CD4-positive, CD25-positive, alpha-beta regulatory T cell (primary cell): ENCODE data around the gene LRRN1. TPM values are rescaled to one million over a fixed set of nuclear protein-coding genes. Genes with fewer than 3 reads are reported as not detected.

Experiments used
- ATAC-seq, 2 donors: fragments of 150-1000 bp; cut with Tn5 transposase; one replicate each; pipeline ENCODE4 v1.10.0; 2021; ENCODE audit warnings: low read depth in 2 of 2, moderate number of reproducible peaks in 2 of 2, moderate library complexity in 1 of 2
- DNase-seq, 3 donors: peaks; one replicate each; pipeline versions ENCODE4 v3.0.0 to v3.0.0-alpha.2; 2012 to 2022; ENCODE audit warnings: mixed read lengths in 1 of 3
- H3K27ac ChIP-seq: one replicate; pipeline ENCODE4 v1.7.0; 2013; ENCODE audit warnings: mild to moderate bottlenecking, low read length; ENCODE audit not compliant: insufficient read depth, poor library complexity, severe bottlenecking
- H3K27me3 ChIP-seq: one replicate; pipeline ENCODE4 v1.7.0; 2013; ENCODE audit warnings: low read length; ENCODE audit not compliant: control insufficient read depth, insufficient read depth
- H3K36me3 ChIP-seq: one replicate; pipeline ENCODE4 v1.7.0; 2013; ENCODE audit warnings: mild to moderate bottlenecking, low read length, moderate library complexity; ENCODE audit not compliant: control insufficient read depth, insufficient read depth
- H3K4me1 ChIP-seq: 2 replicates; pipeline ENCODE4 v1.7.0; 2013; ENCODE audit warnings: mild to moderate bottlenecking, low read length; ENCODE audit not compliant: insufficient read depth, control insufficient read depth, poor library complexity, severe bottlenecking
- H3K4me3 ChIP-seq: one replicate; pipeline ENCODE4 v1.7.0; 2013; ENCODE audit warnings: low read depth, mild to moderate bottlenecking, low read length, moderate library complexity
- H3K9me3 ChIP-seq, 2 experiments: 1 replicate in 1 of 2; 2 replicates in 1 of 2; pipeline ENCODE4 v1.7.0; 2013; ENCODE audit warnings: low read length in 2 of 2, mild to moderate bottlenecking in 1 of 2, moderate library complexity in 1 of 2; ENCODE audit not compliant: control insufficient read depth in 2 of 2
- H3K27ac Mint-ChIP-seq, 3 donors: one replicate each; pipeline ENCODE4 v1.8.0; 2020 to 2022; ENCODE audit warnings: mild to moderate bottlenecking in 3 of 3, mixed read lengths in 3 of 3, moderate library complexity in 2 of 3
- H3K27me3 Mint-ChIP-seq: one replicate; pipeline ENCODE4 v1.8.0; 2022; ENCODE audit warnings: mild to moderate bottlenecking, mixed read lengths
- H3K36me3 Mint-ChIP-seq: one replicate; pipeline ENCODE4 v1.8.0; 2020; ENCODE audit warnings: mixed read lengths
- H3K4me1 Mint-ChIP-seq, 4 donors: one replicate each; pipeline ENCODE4 v1.8.0; 2020 to 2022; ENCODE audit warnings: mixed read lengths in 4 of 4, mild to moderate bottlenecking in 1 of 4
- H3K4me3 Mint-ChIP-seq, 4 donors: one replicate each; pipeline ENCODE4 v1.8.0; 2020 to 2022; ENCODE audit warnings: mild to moderate bottlenecking in 4 of 4, mixed read lengths in 4 of 4, moderate library complexity in 3 of 4
- H3K9me3 Mint-ChIP-seq, 7 donors: one replicate each; pipeline ENCODE4 v1.8.0; 2020 to 2022; ENCODE audit warnings: mixed read lengths in 7 of 7, mild to moderate bottlenecking in 3 of 7, moderate library complexity in 2 of 7
- polyA plus RNA-seq, 4 donors: library from polyadenylated mRNA; unstranded; fragments of 300-500 nt; fragmentation: Illumina TruSeq; gene quantifications; one replicate each; pipeline ENCODE4 v1.2.3, GENCODE V29; 2021
- total RNA-seq: library from RNA; stranded (reverse); gene quantifications from one replicate; pipeline ENCODE4 v1.2.3, GENCODE V29; 2022

LRRN1 gene
- total and polyA plus RNA-seq, 5 donors from 2014 or later = 0.23 to 0.44 (median 0.25) TPM; not detected in 2

DNA sequence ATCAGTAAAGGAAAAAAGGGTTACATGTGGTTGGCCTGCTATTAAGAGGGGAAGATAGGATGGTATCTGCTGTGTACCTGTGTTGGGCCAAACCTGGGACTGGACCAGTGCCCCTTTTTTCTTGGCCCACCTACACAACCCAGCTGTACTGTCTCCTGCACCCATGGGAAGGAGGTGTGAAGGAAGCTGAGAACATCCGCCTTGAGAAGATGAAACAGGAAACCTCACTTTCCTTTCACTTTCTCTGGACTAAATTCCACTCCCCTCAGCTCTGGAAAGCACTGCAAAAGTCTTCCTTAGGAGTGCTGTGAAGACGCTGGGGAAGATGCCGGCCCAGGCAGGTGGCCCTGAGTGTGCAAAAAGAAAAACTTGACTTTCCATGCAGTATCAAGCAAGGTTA lies 37.6 kb downstream of the LRRN1 start:
- no peak overlapping the region for H3K27ac Mint-ChIP-seq
- Histone ChIP-seq H3K27me3 (no peaks in the 10 kb centered on the region), H3K4me1 (no peaks in the 10 kb centered on the region), H3K9me3 (peaks cover 0 to 5% of the 10 kb centered on the region in 2 experiments), H3K4me3 (no peak overlapping the region), H3K36me3 (no peaks in the 10 kb centered on the region), H3K27ac (no peak overlapping the region)
- no peak overlapping the region for H3K4me3 Mint-ChIP-seq
- H3K4me1 Mint-ChIP-seq = no peaks in the 10 kb centered on the region
- no peaks in the 10 kb centered on the region for H3K27me3 Mint-ChIP-seq
- ATAC-seq = no peak
- H3K36me3 Mint-ChIP-seq = peaks cover 8% of the 10 kb centered on the region
- H3K9me3 Mint-ChIP-seq = peaks cover 5 to 23% (median 10%) of the 10 kb centered on the region in 7 donors
- no peak for DNase-seq

DNA sequence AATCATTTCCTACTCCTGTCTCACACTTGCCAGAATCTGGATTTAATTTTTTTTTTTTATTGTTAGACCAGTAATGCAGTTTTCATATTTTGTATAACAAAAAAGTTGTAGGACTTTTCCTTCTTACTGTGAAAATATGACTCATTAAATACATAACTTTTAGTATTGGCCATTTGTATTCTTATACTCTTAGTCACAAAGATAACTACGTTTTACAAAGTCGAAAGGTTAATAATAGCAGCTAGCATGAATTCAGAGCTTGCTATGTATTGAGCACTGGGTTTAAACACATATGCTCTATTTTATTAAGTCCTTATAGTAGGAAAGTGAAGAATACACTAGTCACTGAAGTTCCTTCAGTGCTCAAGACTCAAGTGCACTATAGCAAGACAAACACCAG lies 43.1 kb downstream of the LRRN1 start:
- Mint-ChIP-seq H3K27me3 (no peaks in the 10 kb centered on the region), H3K36me3 (no peaks in the 10 kb centered on the region)

DNA sequence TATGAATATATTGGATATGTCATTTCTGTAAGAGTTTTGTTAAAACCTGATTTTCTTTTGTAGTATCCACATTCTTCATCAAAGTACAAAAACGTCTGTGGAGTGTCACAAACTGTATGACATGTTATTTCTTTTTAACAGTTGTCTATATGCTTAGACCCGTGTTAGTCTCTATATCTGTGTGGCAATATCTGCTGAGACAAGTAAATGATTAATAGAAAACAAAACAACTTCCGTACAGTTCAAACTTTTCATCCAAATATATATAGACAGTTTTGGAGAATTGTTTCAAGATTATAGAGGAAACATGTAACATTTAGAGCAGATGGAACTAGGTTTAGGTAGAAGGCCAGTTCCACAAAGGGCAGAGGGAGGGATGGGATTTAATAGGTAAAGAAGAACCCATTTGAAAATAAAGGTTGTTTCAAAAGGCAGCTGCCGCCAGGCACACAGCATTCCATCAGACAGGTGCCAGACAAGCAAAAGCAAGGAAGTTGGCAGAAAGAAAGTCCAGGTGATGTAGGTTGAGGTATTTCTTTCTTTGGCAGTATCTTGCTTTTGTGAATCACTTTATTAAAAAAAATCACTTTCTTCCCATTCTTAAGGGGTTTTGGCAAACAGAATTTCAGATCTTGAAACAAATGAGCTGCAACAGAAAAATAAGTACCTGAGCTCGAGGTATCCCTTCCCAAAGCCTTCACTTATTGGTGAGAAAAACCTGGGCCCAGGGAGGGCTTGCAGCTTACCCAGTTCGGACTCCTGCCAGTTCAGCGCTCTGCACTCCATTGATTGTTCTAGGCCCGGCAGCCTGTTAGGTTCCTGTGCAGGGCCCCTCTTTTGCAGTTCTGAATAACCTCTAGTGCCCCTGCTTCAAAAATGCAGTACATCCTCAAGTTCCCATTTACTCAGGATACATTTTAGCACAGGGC lies 49.0 kb downstream of the LRRN1 start:
- no peak overlapping the region for H3K27ac Mint-ChIP-seq
- no peak for DNase-seq
- no peak for ATAC-seq
- H3K9me3 Mint-ChIP-seq = peaks cover 0 to 7% (median 0%) of the 10 kb centered on the region in 7 donors
- Histone ChIP-seq H3K27me3 (no peaks in the 10 kb centered on the region), H3K27ac (no peak overlapping the region), H3K4me3 (no peak overlapping the region), H3K36me3 (no peaks in the 10 kb centered on the region), H3K9me3 (no peaks in the 10 kb centered on the region), H3K4me1 (no peaks in the 10 kb centered on the region)
- H3K27me3 Mint-ChIP-seq = no peaks in the 10 kb centered on the region
- no peak overlapping the region for H3K4me3 Mint-ChIP-seq
- H3K4me1 Mint-ChIP-seq = no peaks in the 10 kb centered on the region
- H3K36me3 Mint-ChIP-seq = no peaks in the 10 kb centered on the region

More for the DNA sequence above, 43.1 kb downstream of the LRRN1 start:
- Mint-ChIP-seq H3K9me3 (peaks cover 5 to 13% (median 7%) of the 10 kb centered on the region in 7 donors), H3K4me3 (no peak overlapping the region), H3K4me1 (no peaks in the 10 kb centered on the region), H3K27ac (no peak overlapping the region)
- H3K4me3 ChIP-seq = no peak overlapping the region
- no peak for DNase-seq
- no peaks in the 10 kb centered on the region for H3K27me3 ChIP-seq
- H3K9me3 ChIP-seq = no peaks in the 10 kb centered on the region
- no peak for ATAC-seq
- H3K4me1 ChIP-seq = no peaks in the 10 kb centered on the region
- H3K36me3 ChIP-seq = no peaks in the 10 kb centered on the region
- H3K27ac ChIP-seq = no peak overlapping the region

DNA sequence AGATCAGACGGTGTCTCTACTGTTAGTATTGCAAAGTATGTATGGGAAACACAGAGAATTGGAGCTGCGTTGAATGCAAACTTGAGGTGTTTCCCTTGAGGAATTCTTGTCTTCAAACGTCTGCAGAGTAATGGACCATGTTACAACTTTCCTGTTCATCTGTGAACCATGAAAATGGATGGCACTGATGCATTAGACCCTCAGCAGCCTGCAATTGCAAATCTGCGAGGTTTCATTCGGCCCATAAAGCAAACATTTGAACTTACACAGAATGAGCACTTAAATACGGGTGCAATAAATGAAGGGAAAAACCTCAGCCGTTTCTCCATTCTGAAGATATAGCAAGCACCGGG lies 49.7 kb downstream of the LRRN1 start:
- H3K36me3 ChIP-seq = no peaks in the 10 kb centered on the region
- DNase-seq = no peak
- Mint-ChIP-seq H3K36me3 (no peaks in the 10 kb centered on the region), H3K4me1 (no peaks in the 10 kb centered on the region), H3K9me3 (peaks cover 0 to 8% (median 0%) of the 10 kb centered on the region in 7 donors), H3K27ac (no peak overlapping the region), H3K27me3 (no peaks in the 10 kb centered on the region), H3K4me3 (no peak overlapping the region)
- no peaks in the 10 kb centered on the region for H3K4me1 ChIP-seq
- no peaks in the 10 kb centered on the region for H3K27me3 ChIP-seq
- no peak overlapping the region for H3K4me3 ChIP-seq
- H3K27ac ChIP-seq = no peak overlapping the region
- no peak for ATAC-seq
- H3K9me3 ChIP-seq = no peaks in the 10 kb centered on the region

DNA sequence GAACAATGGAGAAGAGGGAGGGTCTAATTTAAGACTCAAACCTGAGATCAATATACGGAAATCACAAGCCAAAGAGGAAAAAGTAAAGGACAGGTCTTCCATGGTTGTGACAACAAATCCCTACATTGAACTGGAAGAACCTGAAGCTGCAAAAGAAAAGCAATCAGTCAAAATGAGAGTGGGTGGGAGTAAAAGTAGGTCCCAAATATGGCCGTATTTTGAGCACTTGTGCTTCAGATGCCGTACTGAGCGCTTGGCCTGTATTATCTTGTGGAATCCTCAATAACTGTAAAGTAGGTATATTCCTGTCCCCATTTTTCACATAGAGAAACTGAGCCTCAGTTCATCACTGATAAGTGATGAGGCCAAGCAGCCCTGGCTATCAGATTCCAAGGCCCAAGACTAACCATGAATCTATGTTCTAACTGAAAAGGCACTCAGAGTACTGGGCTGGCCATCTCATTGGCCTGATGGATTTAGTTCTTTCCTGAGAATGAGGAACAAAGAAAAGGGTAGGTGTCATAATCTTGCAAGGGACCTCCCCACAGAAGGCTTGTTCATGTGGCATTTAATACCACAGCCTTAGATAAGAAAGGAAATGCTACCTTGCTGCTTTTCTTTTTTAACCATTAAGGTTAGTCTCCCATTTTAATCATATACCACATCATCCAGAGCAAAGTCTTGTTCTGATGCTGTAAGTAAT lies 52.5 kb downstream of the LRRN1 start:
- H3K9me3 Mint-ChIP-seq = peaks cover 0 to 5% (median 0%) of the 10 kb centered on the region in 7 donors
- no peaks in the 10 kb centered on the region for H3K36me3 Mint-ChIP-seq
- DNase-seq = no peak
- no peak overlapping the region for H3K27ac ChIP-seq
- no peaks in the 10 kb centered on the region for H3K27me3 Mint-ChIP-seq
- no peaks in the 10 kb centered on the region for H3K9me3 ChIP-seq
- no peaks in the 10 kb centered on the region for H3K4me1 Mint-ChIP-seq
- H3K4me1 ChIP-seq = no peaks in the 10 kb centered on the region
- H3K36me3 ChIP-seq = no peaks in the 10 kb centered on the region
- no peak overlapping the region for H3K27ac Mint-ChIP-seq
- ATAC-seq = no peak
- H3K4me3 Mint-ChIP-seq = no peak overlapping the region
- H3K4me3 ChIP-seq = no peak overlapping the region
- no peaks in the 10 kb centered on the region for H3K27me3 ChIP-seq

DNA sequence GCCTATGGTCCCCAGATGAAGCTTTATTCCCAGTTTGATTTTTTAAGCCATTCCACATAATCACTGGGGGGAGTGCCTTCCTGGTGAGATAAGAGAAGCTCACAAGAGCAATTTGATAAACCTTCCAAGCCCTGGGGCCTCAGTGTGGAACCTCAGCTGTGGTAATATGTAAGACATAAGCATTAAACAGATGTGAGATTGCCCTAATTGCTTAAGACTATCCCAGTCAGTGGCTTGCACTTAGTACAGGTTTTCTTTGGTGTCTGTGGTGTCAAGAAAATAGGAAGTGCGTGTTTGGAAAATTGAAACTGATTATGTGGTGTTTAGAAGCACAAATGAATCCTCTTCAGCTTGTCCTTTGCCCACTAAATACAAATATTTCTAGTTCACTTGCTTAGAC lies 54.3 kb downstream of the LRRN1 start:
- no peaks in the 10 kb centered on the region for H3K36me3 Mint-ChIP-seq
- Histone ChIP-seq H3K27ac (no peak overlapping the region), H3K4me1 (no peaks in the 10 kb centered on the region), H3K36me3 (no peaks in the 10 kb centered on the region), H3K4me3 (no peak overlapping the region), H3K27me3 (no peaks in the 10 kb centered on the region), H3K9me3 (no peaks in the 10 kb centered on the region)
- no peak overlapping the region for H3K27ac Mint-ChIP-seq
- no peak for ATAC-seq
- no peak overlapping the region for H3K4me3 Mint-ChIP-seq
- no peak for DNase-seq
- H3K27me3 Mint-ChIP-seq = no peaks in the 10 kb centered on the region
- no peaks in the 10 kb centered on the region for H3K4me1 Mint-ChIP-seq
- H3K9me3 Mint-ChIP-seq = peaks cover 0 to 7% (median 0%) of the 10 kb centered on the region in 7 donors

DNA sequence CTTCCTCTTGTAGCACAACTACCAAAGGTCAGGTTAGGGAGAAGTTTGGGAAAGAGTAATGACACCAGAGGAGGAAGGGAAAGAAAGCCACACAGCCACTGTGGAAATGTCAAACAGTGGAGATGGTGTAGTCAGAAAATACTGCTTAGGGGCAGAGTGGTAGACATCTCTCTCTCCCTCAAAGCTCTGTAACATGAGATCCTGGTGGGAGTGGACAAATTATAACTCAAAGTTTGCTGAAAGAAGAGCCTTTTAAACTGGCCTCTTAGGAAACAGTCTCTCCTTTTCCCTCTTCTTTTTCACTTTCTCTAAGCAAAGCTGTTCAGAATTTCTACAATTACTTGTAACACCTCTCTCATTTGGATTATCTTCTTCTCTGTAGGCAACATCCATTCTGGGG lies 55.8 kb downstream of the LRRN1 start:
- H3K36me3 Mint-ChIP-seq = no peaks in the 10 kb centered on the region
- ATAC-seq (no peak), DNase-seq (no peak)
- H3K9me3 Mint-ChIP-seq = peaks cover 0 to 7% (median 0%) of the 10 kb centered on the region in 7 donors
- H3K4me3 ChIP-seq = no peak overlapping the region
- H3K36me3 ChIP-seq = no peaks in the 10 kb centered on the region
- no peak overlapping the region for H3K27ac Mint-ChIP-seq
- H3K4me1 ChIP-seq = no peaks in the 10 kb centered on the region
- no peaks in the 10 kb centered on the region for H3K27me3 Mint-ChIP-seq
- H3K27ac ChIP-seq = no peak overlapping the region
- H3K4me1 Mint-ChIP-seq = no peaks in the 10 kb centered on the region
- H3K27me3 ChIP-seq = no peaks in the 10 kb centered on the region
- no peak overlapping the region for H3K4me3 Mint-ChIP-seq
- no peaks in the 10 kb centered on the region for H3K9me3 ChIP-seq
